GM23248 (cell line): ENCODE measurements around the gene PPP1R1A.

Source experiments
- EZH2 ChIP-seq: fragments of 200-600 bp; sonication (generic); IDR thresholded peaks from 2 replicates; pipeline ENCODE4 v1.6.1; 2018; ENCODE audit warnings: antibody characterized with exemption, mild to moderate bottlenecking; ENCODE audit not compliant: insufficient read depth, poor library complexity, severe bottlenecking
- EZH2phosphoT487 ChIP-seq: fragments of 200-600 bp; sonication (generic); IDR thresholded peaks from 2 replicates; pipeline ENCODE4 v1.6.1; 2018; ENCODE audit warnings: antibody characterized with exemption, moderate library complexity, mild to moderate bottlenecking, low read depth; ENCODE audit not compliant: insufficient read depth

DNA sequence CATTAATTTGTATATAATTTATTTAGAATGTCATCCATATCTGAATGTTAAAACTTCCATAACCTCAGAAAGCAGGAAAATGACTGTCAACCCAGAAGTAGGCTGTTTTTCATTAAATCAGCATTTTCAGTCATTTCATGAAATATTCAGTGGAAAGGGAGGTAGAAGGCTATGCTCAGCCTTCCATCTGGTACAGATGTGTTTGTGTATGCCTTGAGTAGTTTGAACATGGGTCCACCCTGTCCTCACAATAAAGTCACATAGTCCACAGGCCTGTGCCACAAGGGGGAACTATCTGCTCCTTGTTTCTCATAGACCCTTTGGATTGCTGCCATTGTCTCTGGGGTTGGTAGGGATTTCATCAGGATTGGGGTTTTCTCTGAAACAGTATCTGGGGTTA lies 37.1 kb upstream of the PPP1R1A start:
- TF ChIP-seq EZH2 (no peak), EZH2phosphoT487 (no peak)
